Spleen (tissue), 7 donors: Measurements from ENCODE around the gene KPNA6.
"Not testable (repeated sequence)": the region's sequence is repeated elsewhere in the genome, so short reads cannot be mapped to it uniquely, and the experiment has no call there.

Experiments used
- CTCF ChIP-seq, 11 experiments: fragments of 200-600 bp in 7 of 11; fragments of 450-650 bp in 4 of 11; sonication (generic) in 4 of 11; IDR thresholded peaks in 8 of 11; conservative IDR thresholded peaks in 3 of 11; 1 replicate in 7 of 11; 2 replicates in 4 of 11; pipeline versions ENCODE4 v1.4.0 to v1.8.0; 2016 to 2021; ENCODE audit warnings: antibody characterized with exemption in 11 of 11, inconsistent platforms in 4 of 11, mild to moderate bottlenecking in 1 of 11
- POLR2A ChIP-seq, 3 donors: fragments of 450-650 bp; IDR thresholded peaks; one replicate each; pipeline ENCODE4 v1.5.1; 2017; ENCODE audit warnings: antibody characterized with exemption in 3 of 3, mild to moderate bottlenecking in 1 of 3
- POLR2AphosphoS5 ChIP-seq, 3 donors: sonication (generic); formaldehyde crosslinking; IDR thresholded peaks; one replicate each; pipeline ENCODE4 v1.5.1; 2017; ENCODE audit warnings: antibody characterized with exemption in 3 of 3
- donor health status: DM: no; HTN: no; CAD: no; lungs with moderate emphysema.
- donor health status: DM: no; HTN: no; CAD: no.
- donor health status: DM: no; HTN: no; CAD: no.

GRCh38 chr1:32165633-32166032 is 57.8 kb downstream of the KPNA6 start:
- TF ChIP-seq CTCF (IDR thresholded peaks at IDR 0.05 in 8 of 11, conservative IDR thresholded peaks at IDR 0.05 in 3 of 11); POLR2AphosphoS5 (IDR thresholded peaks at IDR 0.05); POLR2A (IDR thresholded peaks at IDR 0.05): not testable (repeated sequence)
